Memory B cell (primary cell): ENCODE measurements around the gene SLC9A2.

Source experiments
- ATAC-seq: fragments of 150-1000 bp; cut with Tn5 transposase; 2 replicates; pipeline ENCODE4 v1.10.0; 2021; ENCODE audit warnings: low read depth, mild to moderate bottlenecking, moderate library complexity
- DNase-seq, 2 donors: peaks; one replicate each; pipeline ENCODE4 v3.0.0; 2022; ENCODE audit warnings: low spot score in 2 of 2
- H3K27ac Mint-ChIP-seq: one replicate; pipeline ENCODE4 v1.8.0; 2022; ENCODE audit warnings: mild to moderate bottlenecking, moderate library complexity, mixed read lengths
- H3K27me3 Mint-ChIP-seq: one replicate; pipeline ENCODE4 v1.8.0; 2022; ENCODE audit warnings: mixed read lengths
- H3K36me3 Mint-ChIP-seq: one replicate; pipeline ENCODE4 v1.8.0; 2022; ENCODE audit warnings: mild to moderate bottlenecking, mixed read lengths
- H3K4me1 Mint-ChIP-seq: one replicate; pipeline ENCODE4 v1.8.0; 2022; ENCODE audit warnings: mixed read lengths
- H3K4me3 Mint-ChIP-seq: one replicate; pipeline ENCODE4 v1.8.0; 2022; ENCODE audit warnings: mild to moderate bottlenecking, moderate library complexity, mixed read lengths
- H3K9me3 Mint-ChIP-seq: one replicate; pipeline ENCODE4 v1.8.0; 2022; ENCODE audit warnings: mixed read lengths

SLC9A2 gene

DNA sequence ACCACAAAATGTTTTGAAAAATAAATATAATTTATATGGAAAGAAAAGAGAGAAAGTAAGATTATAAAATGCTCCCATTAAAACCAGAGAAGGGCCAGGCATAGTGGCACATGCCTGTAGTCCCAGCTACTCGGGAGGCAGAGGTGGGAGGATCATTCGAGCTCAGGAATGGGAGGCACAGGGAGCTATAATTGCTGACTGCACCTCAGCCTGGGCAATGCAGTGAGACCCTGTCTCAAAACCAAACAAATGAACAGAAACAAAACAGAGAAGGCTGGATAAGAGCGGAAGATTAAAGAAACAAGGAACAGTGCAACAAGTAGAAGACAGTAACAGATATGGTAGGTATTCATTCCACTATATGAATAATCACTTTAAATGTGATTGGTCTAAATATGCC is 123.9 kb downstream of the SLC9A2 start:
- Mint-ChIP-seq H3K9me3 (peaks cover 11% of the 10 kb centered on the region), H3K27me3 (no peaks in the 10 kb centered on the region), H3K36me3 (peaks cover 8% of the 10 kb centered on the region), H3K4me3 (no peak overlapping the region), H3K27ac (no peak overlapping the region), H3K4me1 (peaks cover 2% of the 10 kb centered on the region)
- DNase-seq (no peak), ATAC-seq (no peak)

DNA sequence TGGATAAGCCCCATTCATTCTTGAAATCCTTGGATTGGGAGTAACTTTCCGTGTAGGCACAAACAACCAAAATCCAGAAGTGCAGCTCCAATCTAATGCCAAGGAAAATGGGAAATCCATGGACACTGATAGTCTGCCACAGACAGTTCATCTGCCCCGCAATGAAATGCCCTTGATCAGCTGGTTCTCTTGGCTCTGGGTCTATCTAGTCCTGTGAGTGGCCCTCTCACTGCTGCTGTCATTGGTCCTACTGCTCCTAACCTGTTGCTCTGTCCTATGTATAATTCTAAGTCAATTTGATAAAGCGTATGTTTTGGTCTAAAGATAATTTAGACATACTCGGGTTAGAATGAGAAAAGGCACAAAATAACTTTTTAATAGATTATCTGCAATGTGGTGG is 128.8 kb downstream of the SLC9A2 start:
- Mint-ChIP-seq H3K4me3 (no peak overlapping the region), H3K27me3 (no peaks in the 10 kb centered on the region), H3K9me3 (peaks cover 6% of the 10 kb centered on the region), H3K36me3 (peaks cover 2% of the 10 kb centered on the region), H3K27ac (no peak overlapping the region), H3K4me1 (peaks cover 10% of the 10 kb centered on the region)
- ATAC-seq (no peak), DNase-seq (no peak)

DNA sequence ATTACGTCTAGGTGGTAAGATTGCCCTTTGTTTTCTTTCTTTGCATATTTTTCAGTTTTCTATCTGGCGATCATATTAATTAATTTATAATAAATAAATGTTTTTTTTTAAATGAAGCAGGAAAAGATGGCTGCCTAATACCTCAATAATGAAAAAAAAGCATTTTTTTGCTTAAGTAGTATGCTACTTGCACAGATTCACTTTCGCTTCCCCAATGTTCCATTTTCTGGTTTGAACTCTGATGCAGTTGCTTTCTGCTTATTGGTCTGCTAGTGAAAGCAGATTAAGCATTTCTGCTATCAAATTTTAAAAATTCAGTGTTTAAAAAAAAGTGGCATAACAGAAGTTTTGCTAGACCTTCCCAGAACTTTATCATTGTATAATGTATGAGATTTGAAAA is 130.6 kb downstream of the SLC9A2 start:
- peak overlapping the region; percentile 15 for H3K4me3 Mint-ChIP-seq
- H3K9me3 Mint-ChIP-seq: peaks cover 2% of the 10 kb centered on the region
- H3K27ac Mint-ChIP-seq: peak overlapping the region; percentile 31
- DNase-seq (peak in 1 of 2 donors; percentile 35), ATAC-seq (peak; percentile 91)
- H3K27me3 Mint-ChIP-seq: no peaks in the 10 kb centered on the region
- H3K36me3 Mint-ChIP-seq: peaks cover 2% of the 10 kb centered on the region
- peaks cover 10% of the 10 kb centered on the region for H3K4me1 Mint-ChIP-seq

GRCh38 chr2:102753563-102754159 is 134.3 kb downstream of the SLC9A2 start:
- ATAC-seq: peak; percentile 57
- no peak overlapping the region for H3K4me3 Mint-ChIP-seq

DNA sequence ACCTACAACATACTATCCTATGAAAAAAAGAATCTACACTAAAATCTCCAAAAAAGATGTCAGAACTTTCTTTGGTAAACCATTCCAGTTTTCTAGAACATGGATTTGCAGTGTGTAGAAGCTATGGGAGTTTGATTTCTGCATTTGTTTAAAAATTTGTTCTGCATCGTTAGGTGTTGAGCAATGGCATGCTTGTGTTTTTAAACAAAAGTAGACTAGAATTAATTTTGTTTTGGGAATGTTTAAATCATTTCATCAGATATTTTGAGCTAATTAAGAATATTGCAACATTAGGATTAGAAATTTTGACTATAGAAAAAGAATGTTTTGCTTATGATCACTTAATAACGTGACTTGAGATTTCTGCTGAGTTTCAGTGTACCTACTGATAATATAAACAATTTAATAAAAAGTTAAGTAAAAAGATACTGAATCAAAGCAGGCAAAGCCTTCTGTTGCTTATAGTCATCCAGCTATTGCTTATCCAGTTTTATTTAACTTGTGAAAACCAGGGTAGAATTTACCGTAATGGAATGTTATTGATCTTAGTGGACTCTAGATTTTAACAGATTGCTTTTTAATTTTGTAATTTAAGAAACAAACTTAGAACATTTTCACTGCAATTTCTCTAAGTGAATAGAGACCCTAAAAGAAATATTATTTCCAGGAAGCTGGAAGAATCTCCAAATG is 135.2 kb downstream of the SLC9A2 start:
- ATAC-seq (no peak), DNase-seq (no peak)
- Mint-ChIP-seq H3K27me3 (no peaks in the 10 kb centered on the region), H3K9me3 (no peaks in the 10 kb centered on the region), H3K4me1 (peaks cover 10% of the 10 kb centered on the region), H3K36me3 (peaks cover 9% of the 10 kb centered on the region), H3K27ac (no peak overlapping the region), H3K4me3 (no peak overlapping the region)

More at GRCh38 chr2:102753563-102754159, 134.3 kb downstream of the SLC9A2 start:
- H3K4me1 Mint-ChIP-seq: peaks cover 10% of the 10 kb centered on the region
- no peaks in the 10 kb centered on the region for H3K9me3 Mint-ChIP-seq
- H3K27me3 Mint-ChIP-seq: no peaks in the 10 kb centered on the region
- H3K36me3 Mint-ChIP-seq: peaks cover 9% of the 10 kb centered on the region
- peak in 1 of 2 donors; percentile 19 for DNase-seq
- H3K27ac Mint-ChIP-seq: no peak overlapping the region

- no peaks in the 10 kb centered on the region for H3K9me3 Mint-ChIP-seq
Observed at GRCh38 chr2:102755284-102755683, 135.9 kb downstream of the SLC9A2 start.

DNA sequence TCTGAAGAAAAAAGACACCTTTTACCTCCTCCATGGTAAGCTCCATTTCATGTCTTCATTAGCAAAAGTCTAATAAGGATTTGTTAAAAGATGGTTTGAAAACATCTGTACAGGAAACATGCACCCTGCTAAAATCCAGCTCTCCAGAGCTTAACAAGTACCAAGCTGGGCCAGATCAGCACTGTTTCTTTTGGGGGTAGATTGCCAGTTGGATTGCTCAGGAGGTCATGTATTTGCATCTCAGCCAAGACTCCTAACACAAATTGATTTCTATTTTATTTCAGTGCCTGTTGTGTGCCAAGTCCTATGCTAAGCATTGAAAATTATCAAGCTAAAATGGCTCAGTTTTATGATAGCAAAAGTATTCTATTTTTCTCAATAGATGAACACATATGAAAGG is 139.1 kb downstream of the SLC9A2 start:
- Mint-ChIP-seq H3K4me1 (no peaks in the 10 kb centered on the region), H3K27me3 (no peaks in the 10 kb centered on the region), H3K36me3 (peaks cover 15% of the 10 kb centered on the region), H3K27ac (no peak overlapping the region), H3K9me3 (no peaks in the 10 kb centered on the region), H3K4me3 (no peak overlapping the region)
- no peak for ATAC-seq
- no peak for DNase-seq

More at GRCh38 chr2:102755284-102755683, 135.9 kb downstream of the SLC9A2 start:
- H3K27ac Mint-ChIP-seq: no peak overlapping the region
- no peak overlapping the region for H3K4me3 Mint-ChIP-seq
- H3K36me3 Mint-ChIP-seq: peaks cover 12% of the 10 kb centered on the region
- no peak for ATAC-seq
- no peak for DNase-seq
- peaks cover 7% of the 10 kb centered on the region for H3K4me1 Mint-ChIP-seq
- H3K27me3 Mint-ChIP-seq: no peaks in the 10 kb centered on the region
